Caco-2 (cell line): ENCODE data around the gene LILRB3. TPM values are rescaled to one million over a fixed set of nuclear protein-coding genes. Genes with fewer than 3 reads are reported as not detected.
"Not testable (repeated sequence)": the region's sequence is repeated elsewhere in the genome, so short reads cannot be mapped to it uniquely, and the experiment has no call there.

ENCODE experiments used
- BruUV-seq: library from RNA; stranded (reverse); fragments of 400-500 nt; replicated peaks from 2 replicates; lab custom pipeline; 2021; lab: Mats Ljungman, UMichigan
- CTCF ChIA-PET: fragments of 300-600 bp; sonication (Branson Sonifier 250); formaldehyde crosslinking; loops from one replicate; lab custom pipeline; 2022; ENCODE audit warnings: antibody characterized with exemption; lab: Charles Lee
- POLR2A ChIA-PET: fragments of 300-600 bp; sonication (Branson Sonifier 250); formaldehyde crosslinking; loops from one replicate; lab custom pipeline; 2022; ENCODE audit warnings: antibody characterized with exemption; lab: Charles Lee
- DNase-seq, 2 experiments: peaks; one replicate each; pipeline versions ENCODE4 v3.0.0 to v3.0.0-alpha.2; 2020 to 2022
- H3K27me3 ChIP-seq: replicated peaks from 2 replicates; pipeline ENCODE4 v1.6.0; 2011; ENCODE audit warnings: low read length; ENCODE audit not compliant: control insufficient read depth, insufficient read depth
- H3K36me3 ChIP-seq: 2 replicates; pipeline ENCODE4 v1.5.1; 2011; ENCODE audit warnings: low read length; ENCODE audit not compliant: control insufficient read depth, insufficient read depth
- H3K4me1 ChIP-seq: fragments of 250-450 bp; sonication (Bioruptor Pico); 2 replicates; pipeline ENCODE4 v1.5.1; 2020; ENCODE audit warnings: mild to moderate bottlenecking
- H3K4me3 ChIP-seq: 2 replicates; pipeline ENCODE4 v1.5.1; 2011; ENCODE audit warnings: low read depth, mild to moderate bottlenecking, control low read depth, low read length
- H3K9me3 ChIP-seq: fragments of 250-450 bp; sonication (Bioruptor Pico); 2 replicates; pipeline ENCODE4 v1.5.1; 2020; ENCODE audit warnings: mild to moderate bottlenecking, moderate library complexity
- H3K27ac Mint-ChIP-seq: one replicate; pipeline ENCODE4 v1.8.0; 2022; ENCODE audit warnings: mixed read lengths; ENCODE audit not compliant: unreplicated experiment
- H3K27me3 Mint-ChIP-seq: one replicate; pipeline ENCODE4 v1.8.0; 2022; ENCODE audit warnings: mixed read lengths; ENCODE audit not compliant: insufficient read depth, unreplicated experiment
- H3K36me3 Mint-ChIP-seq: one replicate; pipeline ENCODE4 v1.8.0; 2022; ENCODE audit warnings: mild to moderate bottlenecking, mixed read lengths; ENCODE audit not compliant: insufficient read depth, unreplicated experiment
- H3K4me1 Mint-ChIP-seq: one replicate; pipeline ENCODE4 v1.8.0; 2022; ENCODE audit warnings: low read depth, mixed read lengths; ENCODE audit not compliant: unreplicated experiment
- H3K4me3 Mint-ChIP-seq: one replicate; pipeline ENCODE4 v1.8.0; 2022; ENCODE audit warnings: mild to moderate bottlenecking, moderate library complexity, mixed read lengths; ENCODE audit not compliant: unreplicated experiment
- H3K9me3 Mint-ChIP-seq: one replicate; pipeline ENCODE4 v1.8.0; 2022; ENCODE audit warnings: mixed read lengths; ENCODE audit not compliant: unreplicated experiment
- intact Hi-C: fragments of 100-400 bp; cut with micrococcal nuclease; formaldehyde crosslinking; loops from one replicate; pipeline ENCODE4 v1.10.0; 2022; ENCODE audit not compliant: unreplicated experiment
- total RNA-seq: library from RNA; stranded (reverse); gene quantifications from 2 replicates; pipeline ENCODE4 v1.2.3, GENCODE V29; 2022

The LILRB3 gene
- total RNA-seq, 1 experiment from 2014 or later: not detected

DNA sequence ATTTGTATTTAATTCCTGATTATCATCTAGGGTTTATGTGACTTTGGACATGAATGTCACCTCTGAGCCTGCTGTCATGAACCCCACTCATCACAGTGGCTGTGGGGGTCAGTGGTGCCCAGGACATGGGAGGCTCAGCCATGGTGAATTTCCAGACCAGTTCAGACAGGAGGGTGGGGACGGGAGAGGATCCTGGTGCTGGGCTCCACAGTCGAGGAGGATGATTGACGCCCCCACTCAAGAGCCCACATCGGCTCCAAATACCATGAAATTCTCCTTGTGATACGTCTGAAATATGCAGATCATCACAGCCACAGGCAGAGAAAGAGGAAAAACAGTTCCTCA lies 1.1 kb upstream of the LILRB3 start:
- H3K36me3 ChIP-seq, H3K27ac Mint-ChIP-seq, H3K27me3 ChIP-seq, H3K4me3 ChIP-seq, H3K4me1 ChIP-seq, H3K4me1 Mint-ChIP-seq, H3K4me3 Mint-ChIP-seq, BruUV-seq, intact Hi-C loops, H3K9me3 ChIP-seq, H3K27me3 Mint-ChIP-seq, H3K9me3 Mint-ChIP-seq, POLR2A ChIA-PET: not testable (repeated sequence)
- peak in 1 of 2 experiments; percentile 14 for DNase-seq
- CTCF ChIA-PET: interaction anchor here (1.0 kb wide), 1 partner anchor 87 kb away, joined by 3 read pairs; the partner anchor contains the start of gene CNOT3
- peaks cover 15% of the 10 kb centered on the region for H3K36me3 Mint-ChIP-seq

DNA sequence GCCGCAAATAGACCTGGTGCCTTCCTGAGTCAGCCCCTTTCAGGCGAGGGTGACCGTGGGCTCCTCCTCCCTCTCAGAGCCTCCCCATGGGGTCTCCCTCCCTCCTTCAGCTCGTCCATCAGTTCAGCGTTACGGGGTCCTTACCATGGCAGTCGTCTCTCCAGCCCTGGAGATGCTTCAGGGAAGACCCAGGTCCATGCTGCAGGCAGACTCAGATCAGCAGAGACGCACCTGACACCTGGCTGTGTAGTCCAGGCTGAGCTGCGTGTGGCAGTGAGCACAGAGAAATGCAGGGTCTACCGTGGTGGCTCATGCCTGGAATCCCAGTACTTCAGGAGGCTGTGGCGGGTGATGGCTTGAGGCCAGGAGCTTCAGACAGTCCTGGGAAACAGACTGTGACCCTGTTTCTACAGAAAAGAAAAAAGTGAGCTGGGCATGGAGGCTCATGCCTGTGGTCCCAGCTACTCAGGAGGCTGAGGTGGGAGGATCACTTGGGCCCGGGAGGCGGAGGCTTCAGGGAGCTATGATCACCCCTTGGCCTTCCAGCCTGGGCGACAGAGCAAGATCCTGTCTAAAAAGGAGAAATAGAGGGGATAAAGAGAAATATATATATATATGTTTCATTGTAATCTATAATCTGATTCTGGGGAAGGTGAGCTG lies 600 bp upstream of the LILRB3 start:
- H3K27me3 Mint-ChIP-seq, H3K27ac Mint-ChIP-seq, H3K27me3 ChIP-seq, BruUV-seq, H3K36me3 ChIP-seq, intact Hi-C loops, H3K4me1 Mint-ChIP-seq, H3K4me3 ChIP-seq, H3K4me1 ChIP-seq, H3K9me3 Mint-ChIP-seq, H3K4me3 Mint-ChIP-seq, H3K9me3 ChIP-seq, POLR2A ChIA-PET: not testable (repeated sequence)
- DNase-seq: peak in 1 of 2 experiments; percentile 34
- H3K36me3 Mint-ChIP-seq: peaks cover 20% of the 10 kb centered on the region
- CTCF ChIA-PET: interaction anchor here (0.6 to 1.0 kb wide), 2 partner anchors 36 to 86 kb away, joined by 3 to 6 read pairs; partner anchors contain the start of gene CNOT3

DNA sequence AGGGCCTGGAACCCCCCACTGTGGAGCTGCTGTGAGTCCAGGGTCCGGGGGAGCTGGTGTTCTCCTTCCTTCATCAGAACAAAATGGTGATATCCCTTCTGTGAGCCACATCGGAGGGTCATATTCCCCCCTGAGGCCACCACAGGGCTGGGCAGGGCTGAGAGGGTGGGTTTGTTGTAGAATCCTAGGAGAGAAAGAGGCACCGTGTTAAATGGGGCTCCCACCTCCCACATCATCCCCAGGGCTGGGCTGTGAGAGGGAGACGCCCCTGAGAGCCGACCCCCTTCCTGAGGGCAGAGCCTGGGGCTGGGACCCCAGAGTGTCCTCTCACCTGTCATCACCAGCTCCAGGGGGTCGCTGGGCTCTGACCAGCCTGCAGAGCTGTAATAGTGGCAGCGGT lies 860 bp downstream of the LILRB3 start:
- POLR2A ChIA-PET, H3K27me3 ChIP-seq, H3K27ac Mint-ChIP-seq, H3K4me3 ChIP-seq, intact Hi-C loops, H3K4me1 ChIP-seq, CTCF ChIA-PET, BruUV-seq, H3K4me1 Mint-ChIP-seq, H3K36me3 ChIP-seq, H3K9me3 Mint-ChIP-seq, H3K27me3 Mint-ChIP-seq, H3K4me3 Mint-ChIP-seq, H3K9me3 ChIP-seq: not testable (repeated sequence)
- DNase-seq: peak in 1 of 2 experiments; percentile 32
- peaks cover 24% of the 10 kb centered on the region for H3K36me3 Mint-ChIP-seq

DNA sequence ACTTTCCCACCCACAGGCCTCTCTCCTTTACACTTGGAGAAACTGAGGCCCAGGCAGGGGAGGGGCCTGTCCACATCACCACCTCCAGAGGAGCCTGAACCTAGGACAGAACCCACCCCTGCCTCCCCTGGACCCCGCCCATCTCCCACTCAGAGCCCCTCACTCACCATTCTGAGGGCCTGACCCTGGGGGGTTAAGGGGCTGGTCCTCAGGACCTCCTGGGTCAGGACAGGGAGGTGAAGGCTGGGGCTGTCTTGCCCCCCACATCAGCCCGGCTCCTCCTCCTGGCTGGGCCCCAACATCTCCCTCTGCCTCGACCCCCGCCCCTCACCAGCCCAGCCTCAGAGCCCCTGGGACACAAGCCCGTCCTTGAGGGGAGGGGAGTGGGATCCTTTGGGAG lies 3.1 kb downstream of the LILRB3 start:
- H3K36me3 ChIP-seq, BruUV-seq, H3K4me3 ChIP-seq, H3K27me3 Mint-ChIP-seq, POLR2A ChIA-PET, intact Hi-C loops, CTCF ChIA-PET, H3K9me3 ChIP-seq, H3K9me3 Mint-ChIP-seq, H3K4me1 Mint-ChIP-seq, H3K27ac Mint-ChIP-seq, H3K27me3 ChIP-seq, H3K4me3 Mint-ChIP-seq, H3K4me1 ChIP-seq: not testable (repeated sequence)
- peak in 1 of 2 experiments; percentile 35 for DNase-seq
- peaks cover 46% of the 10 kb centered on the region for H3K36me3 Mint-ChIP-seq
